ENCODE results near the gene KLF7. TPM values are rescaled to one million over a fixed set of nuclear protein-coding genes. Genes with fewer than 3 reads are reported as not detected.
A peak's percentile ranks its signal among the peaks of the same experiment; 100 is the strongest.

The KLF7 gene
- total and polyA plus RNA-seq, 4 donors, result 1.9 to 11.5 (median 4.5) TPM

GRCh38 chr2:207161247-207162123 lies 4.3 kb downstream of the KLF7 start:
- Histone ChIP-seq H3K27ac (ENCODE audit: low read depth in 1 of 2, low read length in 2 of 2) (peak overlapping the region; percentile 44 to 100), H3K9me3 (ENCODE audit: control insufficient read depth in 4 of 4, low read length in 3 of 4) (no peaks in the 10 kb centered on the region), H3K36me3 (ENCODE audit: control insufficient read depth in 4 of 4, insufficient read depth in 3 of 4, low read depth in 1 of 4, low read length in 3 of 4) (no peaks in the 10 kb centered on the region), H3K4me1 (ENCODE audit: control insufficient read depth in 4 of 4, insufficient read depth in 4 of 4, low read length in 3 of 4) (peaks cover 4 to 32% (median 23%) of the 10 kb centered on the region in 4 donors), H3K4me3 (ENCODE audit: low read depth in 1 of 3, low read length in 3 of 3) (no peak overlapping the region), H3K9ac (ENCODE audit: low read depth in 1 of 2, low read length in 2 of 2) (no peak overlapping the region), H3K27me3 (ENCODE audit: control insufficient read depth in 4 of 4, insufficient read depth in 4 of 4, low read length in 3 of 4) (no peaks in the 10 kb centered on the region)
- DNase-seq (ENCODE audit: low spot score), result no peak
- WGBS, result 80% methylated on average over 7 of the region's 7 CpGs
- no peak for TF ChIP-seq FOXA2 (IDR thresholded peaks at IDR 0.05)
- no peak for TF ChIP-seq YY1 (IDR thresholded peaks at IDR 0.05)
- no peak for TF ChIP-seq JUND (IDR thresholded peaks at IDR 0.05)
- no peak for TF ChIP-seq TAF1 (conservative IDR thresholded peaks at IDR 0.05)
- TF ChIP-seq HNF4A (conservative IDR thresholded peaks at IDR 0.05), result no peak
- no peak for TF ChIP-seq ATF3 (IDR thresholded peaks at IDR 0.05)
- TF ChIP-seq SP1 (IDR thresholded peaks at IDR 0.05), result no peak
- no peak for TF ChIP-seq RXRA (IDR thresholded peaks at IDR 0.05)

- H3K27ac ChIP-seq (ENCODE audit: low read depth in 1 of 2, low read length in 2 of 2), result no peak overlapping the region
- no peak for DNase-seq (ENCODE audit: low spot score)
- no peak overlapping the region for H3K4me3 ChIP-seq (ENCODE audit: low read depth in 1 of 3, low read length in 3 of 3)
- 77% methylated on average over 7 of the region's 7 CpGs for WGBS
- peaks cover 11 to 44% (median 33%) of the 10 kb centered on the region in 4 donors for H3K4me1 ChIP-seq (ENCODE audit: control insufficient read depth in 4 of 4, insufficient read depth in 4 of 4, low read length in 3 of 4)
- no peaks in the 10 kb centered on the region for H3K9me3 ChIP-seq (ENCODE audit: control insufficient read depth in 4 of 4, low read length in 3 of 4)
- no peaks in the 10 kb centered on the region for H3K36me3 ChIP-seq (ENCODE audit: control insufficient read depth in 4 of 4, insufficient read depth in 3 of 4, low read depth in 1 of 4, low read length in 3 of 4)
- H3K9ac ChIP-seq (ENCODE audit: low read depth in 1 of 2, low read length in 2 of 2), result no peak overlapping the region
- TF ChIP-seq RXRA (IDR thresholded peaks at IDR 0.05), result no peak
- peak; percentile 94 for TF ChIP-seq REST (IDR thresholded peaks at IDR 0.05)
- H3K27me3 ChIP-seq (ENCODE audit: control insufficient read depth in 4 of 4, insufficient read depth in 4 of 4, low read length in 3 of 4), result no peaks in the 10 kb centered on the region
These were observed 5.6 kb downstream of the KLF7 start for GRCh38 chr2:207160115-207160514.

DNA sequence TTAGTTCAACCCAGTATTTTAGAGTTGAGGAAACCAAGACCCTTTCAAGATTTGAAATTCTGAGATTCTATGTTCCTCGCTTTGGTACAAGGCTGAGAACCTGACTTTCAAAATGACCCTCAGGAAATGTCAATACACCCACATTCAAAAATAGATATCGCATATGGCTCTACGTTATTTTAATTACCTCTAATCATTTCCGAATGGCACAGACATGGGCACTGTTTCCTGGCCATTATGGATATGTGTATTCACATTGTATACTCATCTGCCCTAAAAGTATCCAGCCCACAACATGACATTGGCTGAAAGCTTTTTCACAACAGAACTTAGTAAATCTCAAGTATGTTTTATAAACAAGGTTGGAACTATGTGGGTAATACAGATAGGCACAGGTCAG lies 6.7 kb downstream of the KLF7 start:
- Histone ChIP-seq H3K9ac (ENCODE audit: low read depth in 1 of 2, low read length in 2 of 2) (no peak overlapping the region), H3K27me3 (ENCODE audit: control insufficient read depth in 4 of 4, insufficient read depth in 4 of 4, low read length in 3 of 4) (no peaks in the 10 kb centered on the region), H3K4me1 (ENCODE audit: control insufficient read depth in 4 of 4, insufficient read depth in 4 of 4, low read length in 3 of 4) (peaks cover 11 to 39% (median 29%) of the 10 kb centered on the region in 4 donors), H3K36me3 (ENCODE audit: control insufficient read depth in 4 of 4, insufficient read depth in 3 of 4, low read depth in 1 of 4, low read length in 3 of 4) (no peaks in the 10 kb centered on the region), H3K27ac (ENCODE audit: low read depth in 1 of 2, low read length in 2 of 2) (no peak overlapping the region), H3K4me3 (ENCODE audit: low read depth in 1 of 3, low read length in 3 of 3) (no peak overlapping the region), H3K9me3 (ENCODE audit: control insufficient read depth in 4 of 4, low read length in 3 of 4) (no peaks in the 10 kb centered on the region)
- DNase-seq (ENCODE audit: low spot score), result no peak
- 90% methylated on average over 4 of the region's 4 CpGs for WGBS
- TF ChIP-seq RXRA (IDR thresholded peaks at IDR 0.05) (no peak), FOXA1 (IDR thresholded peaks at IDR 0.05) (no peak), ATF3 (IDR thresholded peaks at IDR 0.05) (no peak), MAX (IDR thresholded peaks at IDR 0.05) (no peak)

Data from liver (tissue), 9 donors.